ENCODE data around the gene AFAP1L2. TPM values are rescaled to one million over a fixed set of nuclear protein-coding genes. Genes with fewer than 3 reads are reported as not detected.
A peak's percentile ranks its signal among the peaks of the same experiment; 100 is the strongest.

The AFAP1L2 gene
- total RNA-seq, 6 experiments from 2014 or later: 0.50 to 2.2 (median 1.1) TPM

GRCh38 chr10:114286921-114287320, 117.4 kb downstream of the AFAP1L2 start:
- H3K9me3 ChIP-seq: no peaks in the 10 kb centered on the region
- no peaks in the 10 kb centered on the region for H3K36me3 ChIP-seq
- H3K4me1 ChIP-seq: no peaks in the 10 kb centered on the region
- H3K27ac ChIP-seq: no peak overlapping the region
- WGBS (ENCODE audit: insufficient coverage, low coverage, low lambda C conversion rate, missing lambda C conversion rate): 42% methylated on average over 6 of the region's 8 CpGs
- H3K4me3 ChIP-seq: no peak overlapping the region
- H3K27me3 ChIP-seq: no peaks in the 10 kb centered on the region
- no peak for TF ChIP-seq CTCF (IDR thresholded peaks at IDR 0.05)
- DNase-seq (no peak), ATAC-seq (no peak)
- intact Hi-C loops (cut with DNase I): no loop called here

- intact Hi-C loops (cut with DNase I): no loop called here
- no peak for DNase-seq
- Histone ChIP-seq H3K36me3 (no peaks in the 10 kb centered on the region), H3K27me3 (no peaks in the 10 kb centered on the region), H3K27ac (no peak overlapping the region), H3K4me1 (no peaks in the 10 kb centered on the region), H3K4me3 (no peak overlapping the region), H3K9me3 (no peaks in the 10 kb centered on the region)
- TF ChIP-seq POLR2A (IDR thresholded peaks at IDR 0.05): no peak
- no peak for TF ChIP-seq CTCF (IDR thresholded peaks at IDR 0.05)
- ATAC-seq: peak in 1 of 4 donors; percentile 8
- WGBS (ENCODE audit: insufficient coverage, low coverage, low lambda C conversion rate, missing lambda C conversion rate): 70% methylated on average over 2 of the region's 31 CpGs
Observed at GRCh38 chr10:114285961-114286441, 118.3 kb downstream of the AFAP1L2 start.

- Histone ChIP-seq H3K4me1 (no peaks in the 10 kb centered on the region), H3K36me3 (no peaks in the 10 kb centered on the region), H3K27me3 (no peaks in the 10 kb centered on the region), H3K4me3 (no peak overlapping the region), H3K9me3 (no peaks in the 10 kb centered on the region), H3K27ac (no peak overlapping the region)
- intact Hi-C loops (cut with DNase I): no loop called here
- DNase-seq (no peak), ATAC-seq (no peak)
- TF ChIP-seq POLR2A (IDR thresholded peaks at IDR 0.05): no peak
- no peak for TF ChIP-seq CTCF (IDR thresholded peaks at IDR 0.05)
- WGBS (ENCODE audit: insufficient coverage, low coverage, low lambda C conversion rate, missing lambda C conversion rate): 79% methylated on average over 6 of the region's 13 CpGs
Observed at GRCh38 chr10:114284346-114285071, 119.8 kb downstream of the AFAP1L2 start.

GRCh38 chr10:114283535-114284234, 120.6 kb downstream of the AFAP1L2 start:
- ATAC-seq (no peak), DNase-seq (no peak)
- no peaks in the 10 kb centered on the region for H3K27me3 ChIP-seq
- no peak for TF ChIP-seq POLR2A (IDR thresholded peaks at IDR 0.05)
- no peak for TF ChIP-seq CTCF (IDR thresholded peaks at IDR 0.05)
- intact Hi-C loops (cut with DNase I): no loop called here
- WGBS (ENCODE audit: insufficient coverage, low coverage, low lambda C conversion rate, missing lambda C conversion rate): 84% methylated on average over 6 of the region's 6 CpGs
- no peak overlapping the region for H3K4me3 ChIP-seq
- no peaks in the 10 kb centered on the region for H3K9me3 ChIP-seq
- H3K27ac ChIP-seq: no peak overlapping the region
- H3K4me1 ChIP-seq: no peaks in the 10 kb centered on the region
- H3K36me3 ChIP-seq: no peaks in the 10 kb centered on the region

All from right lobe of liver (tissue), 6 donors.